ENCODE measurements around the gene PAXX.

- TF ChIP-seq, protein P1, sequence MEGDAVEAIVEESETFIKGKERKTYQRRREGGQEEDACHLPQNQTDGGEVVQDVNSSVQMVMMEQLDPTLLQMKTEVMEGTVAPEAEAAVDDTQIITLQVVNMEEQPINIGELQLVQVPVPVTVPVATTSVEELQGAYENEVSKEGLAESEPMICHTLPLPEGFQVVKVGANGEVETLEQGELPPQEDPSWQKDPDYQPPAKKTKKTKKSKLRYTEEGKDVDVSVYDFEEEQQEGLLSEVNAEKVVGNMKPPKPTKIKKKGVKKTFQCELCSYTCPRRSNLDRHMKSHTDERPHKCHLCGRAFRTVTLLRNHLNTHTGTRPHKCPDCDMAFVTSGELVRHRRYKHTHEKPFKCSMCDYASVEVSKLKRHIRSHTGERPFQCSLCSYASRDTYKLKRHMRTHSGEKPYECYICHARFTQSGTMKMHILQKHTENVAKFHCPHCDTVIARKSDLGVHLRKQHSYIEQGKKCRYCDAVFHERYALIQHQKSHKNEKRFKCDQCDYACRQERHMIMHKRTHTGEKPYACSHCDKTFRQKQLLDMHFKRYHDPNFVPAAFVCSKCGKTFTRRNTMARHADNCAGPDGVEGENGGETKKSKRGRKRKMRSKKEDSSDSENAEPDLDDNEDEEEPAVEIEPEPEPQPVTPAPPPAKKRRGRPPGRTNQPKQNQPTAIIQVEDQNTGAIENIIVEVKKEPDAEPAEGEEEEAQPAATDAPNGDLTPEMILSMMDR (IDR thresholded peaks at IDR 0.05): no peak
- TF ChIP-seq POLR2A (IDR thresholded peaks at IDR 0.05) (no peak), EP300 (IDR thresholded peaks at IDR 0.05) (no peak)
Measured at GRCh38 chr9:136961279-136962065, 30.8 kb upstream of the PAXX start.
